HCT116 (cell line): ENCODE data around the gene TRIM38. TPM values are rescaled to one million over a fixed set of nuclear protein-coding genes. Genes with fewer than 3 reads are reported as not detected.

ENCODE experiments used
- ATAC-seq: fragments of 200-7000 bp; cut with Tn5 transposase; 2 replicates; pipeline ENCODE4 v1.9.1; 2020; ENCODE audit warnings: mild to moderate bottlenecking, moderate library complexity
- BruUV-seq: library from RNA; stranded (reverse); fragments of 400-500 nt; replicated peaks from 2 replicates; lab custom pipeline; 2021; lab: Mats Ljungman, UMichigan
- CTCF ChIA-PET: fragments of 300-600 bp; sonication (Branson Sonifier 250); formaldehyde crosslinking; loops from one replicate; lab custom pipeline; 2021; ENCODE audit warnings: antibody characterized with exemption; lab: Charles Lee
- POLR2A ChIA-PET: fragments of 300-600, 350-600 bp; sonication (Branson Sonifier 250); formaldehyde crosslinking; loops from one replicate; lab custom pipeline; 2021; ENCODE audit warnings: antibody characterized with exemption; lab: Charles Lee
- RAD21 ChIA-PET, 2 experiments: fragments of 300-600 bp; sonication (Branson Sonifier 250); formaldehyde crosslinking; loops; one replicate each; lab custom pipeline; 2023; ENCODE audit warnings: low total read pairs in 2 of 2; ENCODE audit not compliant: uncharacterized antibody in 2 of 2, unreplicated experiment in 2 of 2, low non-redundant PET in 1 of 2; lab: Charles Lee
- DNase-seq: peaks from one replicate; pipeline ENCODE4 v3.0.0-alpha.2; 2010; ENCODE audit warnings: low read depth, low spot score
- H2AFZ ChIP-seq: fragments of 200-600 bp; shearing (Covaris generic), sonication (generic); 2 replicates; pipeline ENCODE4 v1.6.1; 2017; ENCODE audit warnings: low read depth, mixed run types, mixed read lengths, antibody characterized with exemption, low read length; ENCODE audit not compliant: poor library complexity, severe bottlenecking
- H3K27ac ChIP-seq: 2 replicates; pipeline ENCODE4 v1.5.1; 2012; ENCODE audit warnings: low read depth, low read length
- H3K27me3 ChIP-seq: fragments of 200-600 bp; sonication (generic); 2 replicates; pipeline ENCODE4 v1.6.1; 2016; ENCODE audit warnings: mixed run types, low read length, mixed read lengths; ENCODE audit not compliant: insufficient read depth
- H3K36me3 ChIP-seq, 2 experiments: fragments of 200-500 bp in 1 of 2; fragments of 200-600 bp in 1 of 2; sonication (Bioruptor generic) in 1 of 2; sonication (generic) in 1 of 2; 2 replicates each; pipeline versions ENCODE4 v1.5.1 to v1.6.1; 2014 to 2016; ENCODE audit warnings: low read length in 2 of 2, inconsistent platforms in 1 of 2, mixed read lengths in 1 of 2, mixed run types in 1 of 2; ENCODE audit not compliant: insufficient read depth in 2 of 2, control insufficient read depth in 1 of 2
- H3K4me1 ChIP-seq, 2 experiments: fragments of 200-600 bp in 1 of 2; sonication (generic) in 1 of 2; 2 replicates each; pipeline versions ENCODE4 v1.5.1 to v1.6.1; 2012 to 2017; ENCODE audit warnings: low read length in 2 of 2, inconsistent platforms in 1 of 2, mild to moderate bottlenecking in 1 of 2, mixed read lengths in 1 of 2, mixed run types in 1 of 2, moderate library complexity in 1 of 2; ENCODE audit not compliant: insufficient read depth in 2 of 2, control insufficient read depth in 1 of 2
- H3K4me2 ChIP-seq: fragments of 200-600 bp; sonication (generic); 2 replicates; pipeline ENCODE4 v1.6.1; 2017; ENCODE audit warnings: mixed run types, low read length, mixed read lengths
- H3K4me3 ChIP-seq, 2 experiments: fragments of 200-600 bp in 1 of 2; sonication (generic) in 1 of 2; replicated peaks in 1 of 2; 2 replicates each; pipeline ENCODE4 v1.5.1; 2011 to 2016; ENCODE audit warnings: low read length in 2 of 2, control low read depth in 1 of 2, low read depth in 1 of 2, mild to moderate bottlenecking in 1 of 2, mixed read lengths in 1 of 2, mixed run types in 1 of 2
- H3K79me2 ChIP-seq: fragments of 200-600 bp; sonication (generic); 2 replicates; pipeline ENCODE4 v1.6.1; 2017; ENCODE audit warnings: mild to moderate bottlenecking, mixed run types, low read length, moderate library complexity, mixed read lengths; ENCODE audit not compliant: insufficient read depth
- H3K9ac ChIP-seq: fragments of 200-600 bp; sonication (generic); 2 replicates; pipeline ENCODE4 v1.6.1; 2016; ENCODE audit warnings: low read length, mixed read lengths
- H3K9me2 ChIP-seq: fragments of 200-600 bp; sonication (generic), shearing (Covaris generic); 2 replicates; pipeline ENCODE4 v1.6.1; 2017; ENCODE audit warnings: mixed run types, mild to moderate bottlenecking, moderate library complexity; ENCODE audit not compliant: insufficient read depth
- H3K9me3 ChIP-seq, 2 experiments: fragments of 200-500 bp in 1 of 2; fragments of 200-600 bp in 1 of 2; sonication (Bioruptor generic) in 1 of 2; sonication (generic) in 1 of 2; 2 replicates each; pipeline ENCODE4 v1.6.1; 2014 to 2017; ENCODE audit warnings: low read length in 2 of 2, mixed read lengths in 2 of 2, inconsistent platforms in 1 of 2, low read depth in 1 of 2, mild to moderate bottlenecking in 1 of 2, mixed run types in 1 of 2, moderate library complexity in 1 of 2; ENCODE audit not compliant: control insufficient read depth in 1 of 2, insufficient read depth in 1 of 2
- H4K20me1 ChIP-seq: fragments of 200-600 bp; sonication (generic), shearing (Covaris generic); 2 replicates; pipeline ENCODE4 v1.6.1; 2017; ENCODE audit warnings: mixed run types, mild to moderate bottlenecking, moderate library complexity; ENCODE audit not compliant: insufficient read depth
- ATF3 ChIP-seq: IDR thresholded peaks from 2 replicates; pipeline ENCODE4 v1.6.1; 2012
- CEBPB ChIP-seq: IDR thresholded peaks from 2 replicates; pipeline ENCODE4 v1.6.1; 2012; ENCODE audit warnings: low read depth
- CTCF ChIP-seq, 3 experiments: fragments of 200-600 bp in 1 of 3; sonication (generic) in 1 of 3; IDR thresholded peaks in 2 of 3; conservative IDR thresholded peaks in 1 of 3; 2 replicates each; pipeline ENCODE4 v1.5.1; 2012 to 2017; ENCODE audit warnings: low read depth in 2 of 3, low read length in 2 of 3, antibody characterized with exemption in 1 of 3, borderline replicate concordance in 1 of 3, control low read depth in 1 of 3, mild to moderate bottlenecking in 1 of 3, mixed read lengths in 1 of 3, mixed run types in 1 of 3, moderate library complexity in 1 of 3; ENCODE audit not compliant: insufficient read depth in 1 of 3
- EGR1 ChIP-seq: IDR thresholded peaks from 2 replicates; pipeline ENCODE4 v1.6.1; 2012; ENCODE audit warnings: low read depth
- EZH2 ChIP-seq: fragments of 200-600 bp; sonication (generic); IDR thresholded peaks from 2 replicates; pipeline ENCODE4 v1.6.1; 2017; ENCODE audit warnings: antibody characterized with exemption, mixed run types
- JUND ChIP-seq: IDR thresholded peaks from 2 replicates; pipeline ENCODE4 v1.6.1; 2012
- MAX ChIP-seq: IDR thresholded peaks from 2 replicates; pipeline ENCODE4 v1.6.1; 2012
- POLR2A ChIP-seq: IDR thresholded peaks from 2 replicates; pipeline ENCODE4 v1.7.0; 2011; ENCODE audit warnings: borderline replicate concordance; ENCODE audit not compliant: insufficient read depth, insufficient read length; ENCODE audit errors: extremely low read depth
- SIN3A ChIP-seq: IDR thresholded peaks from 2 replicates; pipeline ENCODE4 v1.6.1; 2012; ENCODE audit warnings: low read depth
- SRF ChIP-seq: IDR thresholded peaks from 2 replicates; pipeline ENCODE4 v1.6.1; 2012; ENCODE audit warnings: low read depth
- TCF7L2 ChIP-seq: IDR thresholded peaks from 2 replicates; pipeline ENCODE4 v1.7.0; 2011; ENCODE audit warnings: borderline replicate concordance, inconsistent platforms; ENCODE audit not compliant: insufficient read depth, insufficient read length; ENCODE audit errors: extremely low read depth
- ZFX ChIP-seq: fragments of 450-650 bp; IDR thresholded peaks from 2 replicates; pipeline ENCODE4 v1.6.1; 2017
- intact Hi-C: fragments of 100-400 bp; cut with micrococcal nuclease; formaldehyde crosslinking; loops from 2 replicates; pipeline ENCODE4 v1.10.0; 2022
- total RNA-seq: library from RNA; stranded (reverse); gene quantifications from one replicate; pipeline ENCODE4 v1.2.1, GENCODE V29; 2021; ENCODE audit not compliant: unreplicated experiment

TRIM38 gene
- total RNA-seq, 1 experiment from 2014 or later, result 9.6 TPM

- Histone ChIP-seq H3K27ac (peak overlapping the region; percentile 98), H3K27me3 (no peaks in the 10 kb centered on the region), H3K9me3 (no peaks in the 10 kb centered on the region), H2AFZ (no peak overlapping the region), H3K36me3 (no peaks in the 10 kb centered on the region), H3K4me2 (peak overlapping the region; percentile 91), H4K20me1 (no peaks in the 10 kb centered on the region), H3K9ac (peak overlapping the region; percentile 80), H3K4me1 (peaks cover 47 to 86% of the 10 kb centered on the region in 2 experiments), H3K4me3 (peak overlapping the region; percentile 52 to 66; a peak in 3 of 4 replicates), H3K9me2 (no peaks in the 10 kb centered on the region), H3K79me2 (no peaks in the 10 kb centered on the region)
- ChIA-PET POLR2A (interaction anchor here (0.7 to 9.7 kb wide), 22 partner anchors 7 to 1108 kb away, joined by 3 to 227 read pairs (median 8); partner anchors contain the start of gene HFE), RAD21 (no interaction called here), CTCF (interaction anchor here (1.0 to 2.2 kb wide), 7 partner anchors 10 to 78 kb away, joined by 3 to 10 read pairs (median 5); a partner anchor contains a TSS)
- DNase-seq, result no peak
- no peak for ATAC-seq
- BruUV-seq, result no TSS peak
- TF ChIP-seq CTCF (IDR thresholded peaks at IDR 0.05 in 2 of 3, conservative IDR thresholded peaks at IDR 0.05 in 1 of 3; ENCODE audit: borderline replicate concordance in 1 of 3, insufficient read depth in 1 of 3, low read depth in 2 of 3, low read length in 2 of 3) (no peak), SRF (no peak), CEBPB (no peak), EZH2 (no peak), EGR1 (no peak), SIN3A (no peak), ATF3 (no peak), ZFX (no peak), JUND (no peak), TCF7L2 (no peak), MAX (no peak), POLR2A (no peak)
- intact Hi-C loops, result no loop called here
Measured at GRCh38 chr6:26025047-26025893, 62.7 kb downstream of the TRIM38 start.
